22Rv1 (cell line): Measurements from ENCODE around the gene NUP85.
"Not testable (repeated sequence)": the region's sequence is repeated elsewhere in the genome, so short reads cannot be mapped to it uniquely, and the experiment has no call there.

Source experiments
- H3K27ac ChIP-seq: fragments of 450-650 bp; 2 replicates; pipeline ENCODE4 v1.5.1; 2017
- ZFX ChIP-seq: fragments of 450-650 bp; IDR thresholded peaks from 2 replicates; pipeline ENCODE4 v1.6.1; 2017; ENCODE audit warnings: antibody characterized with exemption, borderline replicate concordance
- TF ChIP-seq, protein P1 (sequence below): fragments of 450-650 bp; IDR thresholded peaks from 2 replicates; pipeline ENCODE4 v1.5.1; 2017; ENCODE audit warnings: mild to moderate bottlenecking

Gene NUP85, protein sequence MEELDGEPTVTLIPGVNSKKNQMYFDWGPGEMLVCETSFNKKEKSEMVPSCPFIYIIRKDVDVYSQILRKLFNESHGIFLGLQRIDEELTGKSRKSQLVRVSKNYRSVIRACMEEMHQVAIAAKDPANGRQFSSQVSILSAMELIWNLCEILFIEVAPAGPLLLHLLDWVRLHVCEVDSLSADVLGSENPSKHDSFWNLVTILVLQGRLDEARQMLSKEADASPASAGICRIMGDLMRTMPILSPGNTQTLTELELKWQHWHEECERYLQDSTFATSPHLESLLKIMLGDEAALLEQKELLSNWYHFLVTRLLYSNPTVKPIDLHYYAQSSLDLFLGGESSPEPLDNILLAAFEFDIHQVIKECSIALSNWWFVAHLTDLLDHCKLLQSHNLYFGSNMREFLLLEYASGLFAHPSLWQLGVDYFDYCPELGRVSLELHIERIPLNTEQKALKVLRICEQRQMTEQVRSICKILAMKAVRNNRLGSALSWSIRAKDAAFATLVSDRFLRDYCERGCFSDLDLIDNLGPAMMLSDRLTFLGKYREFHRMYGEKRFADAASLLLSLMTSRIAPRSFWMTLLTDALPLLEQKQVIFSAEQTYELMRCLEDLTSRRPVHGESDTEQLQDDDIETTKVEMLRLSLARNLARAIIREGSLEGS

DNA sequence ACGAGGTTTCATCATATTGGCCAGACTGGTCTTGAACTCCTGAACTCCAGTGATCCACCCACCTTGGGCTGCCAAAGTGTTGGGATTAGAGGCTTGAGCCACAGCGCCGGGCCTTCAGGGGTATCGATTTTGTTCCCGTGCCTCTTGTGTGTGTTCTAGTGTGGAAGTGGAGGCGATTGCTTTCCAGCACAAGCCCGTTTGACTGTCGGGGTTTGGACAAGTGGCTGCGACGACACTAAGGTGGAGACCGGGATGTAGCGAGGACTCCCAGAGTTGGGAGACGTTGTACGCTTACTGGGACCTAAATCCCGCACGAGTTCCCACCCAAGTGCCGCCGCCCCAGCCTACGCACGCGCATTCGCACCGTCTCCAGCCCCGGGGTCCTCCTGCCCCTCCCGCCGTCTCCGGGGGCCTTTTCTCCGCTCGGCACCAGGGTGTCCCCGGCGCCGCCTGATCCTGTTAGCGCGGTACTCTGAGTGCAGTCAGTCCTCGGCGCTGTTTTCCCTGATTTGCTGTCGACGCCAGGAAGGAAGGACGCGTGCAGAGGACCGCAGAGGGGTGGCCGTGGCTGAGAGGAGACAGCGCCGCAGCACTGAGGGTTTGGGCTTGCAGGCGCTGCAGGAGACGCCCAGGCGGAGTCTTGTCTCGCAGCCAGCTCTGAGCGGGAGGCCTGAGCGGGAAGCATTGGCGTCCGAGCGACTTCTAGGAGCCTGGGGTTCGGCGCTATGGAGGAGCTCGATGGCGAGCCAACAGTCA is at the start of gene NUP85:
NUP85 (plus strand) TSS at position 643 of the 756 bp plus-strand sequence; CDS start at position 726, 83 bp downstream.
- peak within 1 kb of the TSS; percentile 98 for H3K27ac ChIP-seq

DNA sequence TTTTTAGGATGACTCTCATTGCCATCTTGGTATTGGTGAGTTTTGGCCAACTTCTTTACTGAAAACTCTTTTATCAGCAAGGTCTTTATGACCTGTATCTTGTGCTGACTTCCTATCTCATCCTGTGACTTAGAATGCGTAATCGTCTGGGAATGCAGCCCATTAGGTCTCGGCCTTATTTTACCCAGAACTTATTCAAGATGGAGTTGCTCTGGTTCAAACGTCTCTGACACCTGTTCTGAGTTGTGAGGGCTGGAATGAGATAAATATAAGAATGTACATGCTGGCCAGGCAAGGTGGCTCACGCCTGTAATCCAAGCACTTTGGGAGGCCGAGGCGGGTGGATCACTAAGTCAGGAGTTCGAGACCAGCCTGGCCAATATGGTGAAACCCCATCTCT is 47.0 kb upstream of the NUP85 start:
- not testable (repeated sequence) for H3K27ac ChIP-seq

More for the DNA sequence above, at the start of gene NUP85:
- TF ChIP-seq, protein P1, sequence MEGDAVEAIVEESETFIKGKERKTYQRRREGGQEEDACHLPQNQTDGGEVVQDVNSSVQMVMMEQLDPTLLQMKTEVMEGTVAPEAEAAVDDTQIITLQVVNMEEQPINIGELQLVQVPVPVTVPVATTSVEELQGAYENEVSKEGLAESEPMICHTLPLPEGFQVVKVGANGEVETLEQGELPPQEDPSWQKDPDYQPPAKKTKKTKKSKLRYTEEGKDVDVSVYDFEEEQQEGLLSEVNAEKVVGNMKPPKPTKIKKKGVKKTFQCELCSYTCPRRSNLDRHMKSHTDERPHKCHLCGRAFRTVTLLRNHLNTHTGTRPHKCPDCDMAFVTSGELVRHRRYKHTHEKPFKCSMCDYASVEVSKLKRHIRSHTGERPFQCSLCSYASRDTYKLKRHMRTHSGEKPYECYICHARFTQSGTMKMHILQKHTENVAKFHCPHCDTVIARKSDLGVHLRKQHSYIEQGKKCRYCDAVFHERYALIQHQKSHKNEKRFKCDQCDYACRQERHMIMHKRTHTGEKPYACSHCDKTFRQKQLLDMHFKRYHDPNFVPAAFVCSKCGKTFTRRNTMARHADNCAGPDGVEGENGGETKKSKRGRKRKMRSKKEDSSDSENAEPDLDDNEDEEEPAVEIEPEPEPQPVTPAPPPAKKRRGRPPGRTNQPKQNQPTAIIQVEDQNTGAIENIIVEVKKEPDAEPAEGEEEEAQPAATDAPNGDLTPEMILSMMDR, result 0 out of 2 replicates have a peak, but pooled peaks have one; percentile 16
- TF ChIP-seq ZFX, result no peak

DNA sequence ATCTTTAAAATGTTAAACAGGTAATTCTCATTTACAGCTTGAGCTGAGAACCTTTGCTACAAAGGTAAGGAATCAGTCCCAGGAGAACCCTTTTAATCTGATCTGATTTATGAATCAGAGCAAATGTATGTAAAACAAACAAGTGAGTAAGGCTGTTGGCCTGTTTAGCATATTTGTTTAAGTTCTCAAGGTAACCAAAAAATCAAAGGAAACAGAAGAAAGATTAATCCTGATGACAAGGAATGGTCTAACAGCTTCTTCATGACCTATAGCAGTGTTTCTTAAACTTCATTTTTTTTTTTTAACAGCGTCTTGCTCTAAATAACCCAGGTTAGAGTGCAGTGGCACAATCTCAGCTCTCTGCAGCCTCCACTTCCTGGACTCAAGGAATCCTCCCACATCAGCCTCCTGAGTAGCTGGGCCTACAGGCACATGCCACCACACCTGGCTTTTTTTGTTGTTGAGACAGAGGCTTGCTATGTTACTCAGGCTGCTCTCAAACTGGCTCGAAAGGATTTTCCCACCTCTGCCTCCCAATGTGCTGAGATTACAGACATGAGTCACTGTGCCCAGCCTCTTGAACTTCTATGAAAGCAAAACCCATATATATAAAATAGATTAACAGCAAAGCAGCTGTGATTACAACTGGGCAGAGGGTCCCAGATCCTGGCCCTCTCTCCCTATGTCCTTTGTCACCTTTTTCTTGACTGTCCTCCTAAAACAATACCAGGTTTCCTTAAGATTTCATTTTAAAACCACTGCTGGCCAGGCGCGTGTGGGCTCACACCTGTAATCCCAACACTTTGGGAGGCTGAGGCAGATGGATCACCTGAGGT is 46.1 kb upstream of the NUP85 start:
- peak overlapping the region; percentile 23 for H3K27ac ChIP-seq
- TF ChIP-seq, protein P1, result no peak
- no peak for TF ChIP-seq ZFX

DNA sequence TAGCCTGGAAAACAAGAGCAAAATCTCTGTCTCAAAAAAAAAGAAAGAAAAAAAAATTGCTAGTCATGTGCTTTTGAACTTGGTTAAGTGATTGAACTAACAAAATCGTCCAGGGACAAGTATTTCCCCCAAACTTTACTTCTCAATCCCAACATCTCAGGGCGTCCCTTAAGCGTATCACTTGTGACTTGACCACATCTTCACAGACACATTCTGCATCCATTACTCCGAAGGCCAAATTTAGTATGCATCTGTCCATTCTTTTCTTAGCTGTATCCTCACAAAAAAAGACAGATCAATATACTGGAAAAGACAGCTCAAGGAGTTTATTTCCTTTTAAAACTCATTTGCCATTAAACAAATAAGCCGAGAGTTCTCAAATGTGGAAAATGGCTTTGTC is 45.3 kb upstream of the NUP85 start:
- TF ChIP-seq, protein P1, result no peak
- no peak for TF ChIP-seq ZFX
- H3K27ac ChIP-seq, result peak overlapping the region; percentile 23; the same call in 1 of the 2 replicates

DNA sequence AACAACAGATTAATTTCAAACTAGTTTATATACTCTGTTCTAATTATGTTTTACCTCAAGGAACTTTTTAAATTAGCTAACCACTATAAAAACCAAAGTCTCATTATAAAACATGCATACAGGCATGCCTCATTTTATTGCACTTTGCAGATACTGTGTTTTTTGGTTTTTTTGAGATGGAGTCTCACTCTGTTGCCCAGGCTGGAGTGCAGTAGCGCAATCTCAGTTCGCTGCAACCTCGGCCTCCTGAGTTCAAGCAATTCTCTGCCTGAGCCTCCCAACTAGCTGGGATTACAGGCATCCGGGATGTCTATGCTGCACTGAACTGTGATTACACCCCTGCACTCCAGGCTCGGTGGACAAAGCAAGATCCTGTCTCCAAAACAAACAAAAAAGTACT is 42.4 kb upstream of the NUP85 start:
- H3K27ac ChIP-seq, result no peak overlapping the region
- no peak for TF ChIP-seq ZFX
- TF ChIP-seq, protein P1, result no peak

DNA sequence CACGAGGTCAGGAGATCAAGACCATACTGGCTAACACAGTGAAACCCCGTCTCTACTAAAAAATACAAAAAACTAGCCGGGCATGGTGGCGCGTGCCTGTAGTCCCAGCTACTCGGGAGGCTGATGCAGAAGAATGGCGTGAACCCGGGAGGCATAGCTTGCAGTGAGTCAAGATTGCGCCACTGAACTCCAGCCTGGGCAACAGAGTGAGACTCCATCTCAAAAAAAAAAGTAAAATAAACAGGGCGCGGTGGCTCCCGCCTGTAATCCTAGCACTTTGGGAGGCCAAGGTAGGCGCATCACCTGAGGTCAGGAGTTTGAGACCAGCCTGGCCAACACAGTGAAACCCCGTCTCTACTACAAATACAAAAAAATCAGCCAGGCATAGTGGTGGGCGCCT is 40.9 kb upstream of the NUP85 start:
- not testable (repeated sequence) for H3K27ac ChIP-seq

DNA sequence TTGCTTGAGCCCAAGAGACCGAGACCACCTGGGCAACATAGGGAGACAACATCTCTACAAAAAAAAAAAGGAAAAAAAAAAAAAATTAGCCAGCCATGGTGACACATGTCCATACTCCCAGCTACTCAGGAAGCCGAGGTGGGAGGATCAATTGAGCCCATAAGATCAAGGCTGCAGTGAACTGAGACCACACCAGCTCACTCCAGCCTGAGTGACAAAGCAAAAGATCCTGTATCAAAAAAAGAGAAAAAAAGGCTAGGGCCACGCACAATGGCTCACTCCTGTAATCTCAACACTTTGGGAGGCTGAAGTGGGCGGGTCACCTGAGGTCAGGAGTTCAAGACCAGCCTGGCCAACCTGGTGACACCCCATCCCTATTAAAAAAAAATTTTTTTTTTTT is 36.5 kb upstream of the NUP85 start:
- no peak overlapping the region for H3K27ac ChIP-seq
- TF ChIP-seq, protein P1, result no peak
- TF ChIP-seq ZFX, result no peak
